Astrocyte (in vitro differentiated cells and primary cell): ENCODE measurements around the gene SLC24A4. TPM values are rescaled to one million over a fixed set of nuclear protein-coding genes. Genes with fewer than 3 reads are reported as not detected.

Experiments used
- DNase-seq: peaks from one replicate; pipeline ENCODE4 v3.0.0-alpha.2; 2010; ENCODE audit warnings: low read depth
- FAIRE-seq: peaks from 2 replicates; lab custom pipeline; 2011; peaks lifted over from hg19 to GRCh38; lab: Jason Lieb, UNC
- H2AFZ ChIP-seq: 2 replicates; pipeline ENCODE4 v1.6.0; 2012; ENCODE audit warnings: low read depth, low read length, inconsistent platforms
- H3K27ac ChIP-seq: 2 replicates; pipeline ENCODE4 v1.5.1; 2011; ENCODE audit warnings: low read depth, low read length, inconsistent platforms
- H3K27me3 ChIP-seq: 2 replicates; pipeline ENCODE4 v1.6.0; 2011; ENCODE audit warnings: low read length, inconsistent platforms; ENCODE audit not compliant: insufficient read depth
- H3K36me3 ChIP-seq: 2 replicates; pipeline ENCODE4 v1.5.1; 2011; ENCODE audit warnings: low read length, inconsistent platforms; ENCODE audit not compliant: insufficient read depth
- H3K4me1 ChIP-seq: 2 replicates; pipeline ENCODE4 v1.5.1; 2011; ENCODE audit warnings: low read length, inconsistent platforms; ENCODE audit not compliant: insufficient read depth
- H3K4me2 ChIP-seq: 2 replicates; pipeline ENCODE4 v1.6.0; 2012; ENCODE audit warnings: low read length, inconsistent platforms
- H3K4me3 ChIP-seq: 2 replicates; pipeline ENCODE4 v1.5.1; 2011; ENCODE audit warnings: low read depth, mild to moderate bottlenecking, low read length, inconsistent platforms; ENCODE audit not compliant: insufficient read depth
- H3K79me2 ChIP-seq: 2 replicates; pipeline ENCODE4 v1.6.0; 2012; ENCODE audit warnings: mild to moderate bottlenecking, low read length, inconsistent platforms; ENCODE audit not compliant: insufficient read depth
- H3K9ac ChIP-seq: 2 replicates; pipeline ENCODE4 v1.6.0; 2012; ENCODE audit warnings: mild to moderate bottlenecking, low read length, inconsistent platforms
- H3K9me3 ChIP-seq: 2 replicates; pipeline ENCODE4 v1.5.1; 2012; ENCODE audit warnings: low read depth, mild to moderate bottlenecking, low read length, inconsistent platforms; ENCODE audit not compliant: insufficient read depth
- H4K20me1 ChIP-seq: 2 replicates; pipeline ENCODE4 v1.6.0; 2012; ENCODE audit warnings: low read length, inconsistent platforms; ENCODE audit not compliant: insufficient read depth
- H3K27ac Mint-ChIP-seq: one replicate; pipeline ENCODE4 v1.8.0; 2021; ENCODE audit warnings: mild to moderate bottlenecking, mixed read lengths; ENCODE audit not compliant: unreplicated experiment
- H3K27me3 Mint-ChIP-seq: one replicate; pipeline ENCODE4 v1.8.0; 2021; ENCODE audit warnings: low read depth, mixed read lengths; ENCODE audit not compliant: unreplicated experiment
- H3K36me3 Mint-ChIP-seq: one replicate; pipeline ENCODE4 v1.8.0; 2021; ENCODE audit warnings: low read depth, mixed read lengths; ENCODE audit not compliant: unreplicated experiment
- H3K4me1 Mint-ChIP-seq: one replicate; pipeline ENCODE4 v1.8.0; 2021; ENCODE audit warnings: low read depth, mixed read lengths; ENCODE audit not compliant: unreplicated experiment
- H3K4me3 Mint-ChIP-seq: one replicate; pipeline ENCODE4 v1.8.0; 2021; ENCODE audit warnings: mild to moderate bottlenecking, moderate library complexity, mixed read lengths; ENCODE audit not compliant: unreplicated experiment
- H3K9me3 Mint-ChIP-seq: one replicate; pipeline ENCODE4 v1.8.0; 2021; ENCODE audit warnings: mild to moderate bottlenecking, mixed read lengths; ENCODE audit not compliant: unreplicated experiment
- CTCF ChIP-seq: IDR thresholded peaks from 2 replicates; pipeline ENCODE4 v1.5.1; 2011; ENCODE audit warnings: low read depth, mild to moderate bottlenecking, inconsistent platforms, low read length, moderate library complexity; ENCODE audit not compliant: insufficient read depth
- EZH2 ChIP-seq: IDR thresholded peaks from 2 replicates; pipeline ENCODE4 v1.6.1; 2012; ENCODE audit warnings: mild to moderate bottlenecking, low read length, inconsistent platforms; ENCODE audit not compliant: insufficient read depth
- total RNA-seq: library from RNA; stranded (reverse); gene quantifications from 2 replicates; pipeline ENCODE4 v1.2.1, GENCODE V29; 2021

Gene SLC24A4
- total RNA-seq, 1 donor from 2014 or later = not detected

DNA sequence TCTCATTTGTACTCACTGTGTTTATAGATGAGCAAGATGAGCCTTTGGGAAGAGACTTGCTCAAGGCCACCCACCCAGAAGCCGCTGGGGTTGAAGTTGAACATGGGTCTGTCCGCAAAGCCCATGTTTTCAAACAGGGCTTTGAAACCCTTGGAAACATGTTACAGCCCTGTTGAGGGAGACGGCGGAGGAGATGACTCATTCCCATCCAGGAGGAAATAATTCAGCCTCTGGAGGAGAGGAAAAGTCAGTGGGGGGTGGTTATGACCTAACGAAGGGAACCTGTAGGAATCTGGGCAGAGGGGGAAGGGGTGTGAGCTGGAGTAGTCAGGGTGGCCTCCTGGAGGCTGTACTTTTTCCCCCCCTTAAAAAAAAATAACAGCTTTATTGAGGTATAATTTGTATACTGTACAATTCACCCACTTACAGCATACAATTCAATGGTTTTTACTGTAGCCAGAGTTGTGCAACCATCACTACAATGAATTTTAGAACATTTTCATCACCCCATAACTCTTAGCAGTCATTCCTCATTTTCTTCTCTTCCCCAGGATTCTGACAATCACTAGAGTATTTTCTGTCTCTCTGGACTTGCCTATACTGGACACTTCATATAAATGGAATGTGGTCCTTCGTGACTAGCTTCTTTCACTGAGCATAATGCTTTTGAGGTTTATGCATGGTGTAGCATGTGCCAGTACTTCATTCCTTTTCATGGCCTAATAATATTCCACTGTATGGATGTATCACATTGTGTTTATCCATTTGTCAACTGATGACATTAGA is 188.7 kb downstream of the SLC24A4 start:
- Histone ChIP-seq H3K9me3 (no peaks in the 10 kb centered on the region), H3K27me3 (no peaks in the 10 kb centered on the region), H3K4me2 (peak overlapping the region; percentile 63), H3K79me2 (peaks cover 33% of the 10 kb centered on the region), H3K9ac (peak overlapping the region; percentile 58), H4K20me1 (peaks cover 8% of the 10 kb centered on the region), H3K36me3 (no peaks in the 10 kb centered on the region), H3K27ac (peak overlapping the region; percentile 87), H3K4me1 (peaks cover 19% of the 10 kb centered on the region), H3K4me3 (no peak overlapping the region), H2AFZ (peak overlapping the region; percentile 31)
- Mint-ChIP-seq H3K4me3 (peak overlapping the region; percentile 46), H3K4me1 (peaks cover 18% of the 10 kb centered on the region), H3K27ac (peak overlapping the region; percentile 97), H3K9me3 (no peaks in the 10 kb centered on the region), H3K36me3 (no peaks in the 10 kb centered on the region), H3K27me3 (no peaks in the 10 kb centered on the region)
- DNase-seq = peak; percentile 92
- peak; percentile 95 for FAIRE-seq
- TF ChIP-seq CTCF (no peak), EZH2 (no peak)

GRCh38 chr14:92512807-92513203 is 189.8 kb downstream of the SLC24A4 start:
- Histone ChIP-seq H3K4me2 (peak overlapping the region; percentile 96), H3K27me3 (no peaks in the 10 kb centered on the region), H3K36me3 (no peaks in the 10 kb centered on the region), H3K9ac (peak overlapping the region; percentile 92), H3K4me1 (peaks cover 19% of the 10 kb centered on the region), H3K79me2 (peaks cover 45% of the 10 kb centered on the region), H3K4me3 (peak overlapping the region; percentile 75), H4K20me1 (peaks cover 17% of the 10 kb centered on the region), H3K9me3 (no peaks in the 10 kb centered on the region), H2AFZ (peak overlapping the region; percentile 89), H3K27ac (peak overlapping the region; percentile 62)
- H3K4me3 Mint-ChIP-seq = peak overlapping the region; percentile 77
- DNase-seq (no peak), FAIRE-seq (no peak)
- H3K36me3 Mint-ChIP-seq = no peaks in the 10 kb centered on the region
- H3K4me1 Mint-ChIP-seq = peaks cover 18% of the 10 kb centered on the region
- peak overlapping the region; percentile 64 for H3K27ac Mint-ChIP-seq
- peak; percentile 4 for TF ChIP-seq CTCF
- TF ChIP-seq EZH2 = no peak
- H3K27me3 Mint-ChIP-seq = no peaks in the 10 kb centered on the region
- H3K9me3 Mint-ChIP-seq = no peaks in the 10 kb centered on the region
